ENCODE data around the gene GABRB2. TPM values are rescaled to one million over a fixed set of nuclear protein-coding genes. Genes with fewer than 3 reads are reported as not detected.

The GABRB2 gene
- polyA plus RNA-seq, 1 donor = 2.5 TPM

- DNase-seq = no peak
Observed at GRCh38 chr5:161387121-161387520, 159.4 kb downstream of the GABRB2 start.

- DNase-seq = no peak
Observed at GRCh38 chr5:161385027-161385426, 161.5 kb downstream of the GABRB2 start.

GRCh38 chr5:161382685-161383084 lies 163.8 kb downstream of the GABRB2 start:
- no peak for DNase-seq

GRCh38 chr5:161380486-161380885 lies 166.0 kb downstream of the GABRB2 start:
- DNase-seq = no peak

GRCh38 chr5:161378701-161379100 lies 167.8 kb downstream of the GABRB2 start:
- DNase-seq = no peak

- DNase-seq = no peak
Observed at GRCh38 chr5:161376034-161376433, 170.5 kb downstream of the GABRB2 start.

GRCh38 chr5:161373345-161373707 lies 173.2 kb downstream of the GABRB2 start:
- no peak for DNase-seq

- DNase-seq = no peak
Observed at GRCh38 chr5:161372682-161373344, 173.7 kb downstream of the GABRB2 start.

GRCh38 chr5:161369022-161369421 lies 177.5 kb downstream of the GABRB2 start:
- DNase-seq = no peak

- DNase-seq = no peak
Observed at GRCh38 chr5:161358446-161358845, 188.1 kb downstream of the GABRB2 start.

- no peak for DNase-seq
Observed at GRCh38 chr5:161344234-161344633, 202.3 kb downstream of the GABRB2 start.

- DNase-seq = no peak
Observed at GRCh38 chr5:161342886-161343285, 203.6 kb downstream of the GABRB2 start.

- DNase-seq = no peak
Observed at GRCh38 chr5:161340012-161340411, 206.5 kb downstream of the GABRB2 start.

- no peak for DNase-seq
Observed at GRCh38 chr5:161333194-161333880, 213.2 kb downstream of the GABRB2 start.

- no peak for DNase-seq
Observed at GRCh38 chr5:161332343-161332742, 214.2 kb downstream of the GABRB2 start.

- DNase-seq = no peak
Observed at GRCh38 chr5:161314033-161314432, 232.5 kb downstream of the GABRB2 start.

GRCh38 chr5:161312882-161313281 lies 233.6 kb downstream of the GABRB2 start:
- no peak for DNase-seq

- no peak for DNase-seq
Observed at GRCh38 chr5:161311965-161312364, 234.6 kb downstream of the GABRB2 start.

GRCh38 chr5:161311146-161311708 lies 235.3 kb downstream of the GABRB2 start:
- DNase-seq = no peak

GRCh38 chr5:161306351-161306995 lies 240.1 kb downstream of the GABRB2 start:
- no peak for DNase-seq

- DNase-seq = no peak
Observed at GRCh38 chr5:161305601-161306000, 240.9 kb downstream of the GABRB2 start.

- peak; percentile 37 for DNase-seq
Observed at GRCh38 chr5:161302559-161302958, 244.0 kb downstream of the GABRB2 start.

- no peak for DNase-seq
Observed at GRCh38 chr5:161301586-161301985, 244.9 kb downstream of the GABRB2 start.
